CD14-positive monocyte (primary cell): ENCODE measurements around the gene CEP55. TPM values are rescaled to one million over a fixed set of nuclear protein-coding genes. Genes with fewer than 3 reads are reported as not detected.

ENCODE experiments used
- DNase-seq, 3 donors: peaks; one replicate each; pipeline ENCODE4 v3.0.0-alpha.2; 2011 to 2022
- H2AFZ ChIP-seq: 2 replicates; pipeline ENCODE4 v1.6.0; 2012; ENCODE audit warnings: mild to moderate bottlenecking, low read depth, low read length, inconsistent platforms; ENCODE audit not compliant: insufficient read depth, poor library complexity, severe bottlenecking
- H3K27ac ChIP-seq, 2 donors: 1 replicate in 1 of 2; 2 replicates in 1 of 2; pipeline ENCODE4 v1.5.1; 2012 to 2013; ENCODE audit warnings: low read length in 2 of 2, control low read depth in 1 of 2, inconsistent platforms in 1 of 2, low read depth in 1 of 2, mild to moderate bottlenecking in 1 of 2
- H3K27me3 ChIP-seq, 2 donors: one replicate each; pipeline versions ENCODE4 v1.6.0 to v1.6.1; 2011 to 2013; ENCODE audit warnings: low read length in 2 of 2; ENCODE audit not compliant: control insufficient read depth in 2 of 2, insufficient read depth in 2 of 2
- H3K36me3 ChIP-seq, 2 donors: replicated peaks in 1 of 2; 1 replicate in 1 of 2; 2 replicates in 1 of 2; pipeline versions ENCODE4 v1.5.1 to v1.6.1; 2012 to 2013; ENCODE audit warnings: low read length in 2 of 2, control low read depth in 1 of 2, inconsistent platforms in 1 of 2, mild to moderate bottlenecking in 1 of 2; ENCODE audit not compliant: insufficient read depth in 2 of 2, control insufficient read depth in 1 of 2
- H3K4me1 ChIP-seq, 2 donors: 1 replicate in 1 of 2; 2 replicates in 1 of 2; pipeline versions ENCODE4 v1.5.1 to v1.6.1; 2012 to 2013; ENCODE audit warnings: low read length in 2 of 2, control low read depth in 1 of 2, inconsistent platforms in 1 of 2, mild to moderate bottlenecking in 1 of 2, moderate library complexity in 1 of 2; ENCODE audit not compliant: insufficient read depth in 2 of 2, control insufficient read depth in 1 of 2
- H3K4me2 ChIP-seq: replicated peaks from 2 replicates; pipeline ENCODE3; 2012; ENCODE audit warnings: low read length, moderate library complexity, mild to moderate bottlenecking; ENCODE audit not compliant: poor library complexity, severe bottlenecking; ENCODE audit errors: extremely low read depth
- H3K4me3 ChIP-seq, 3 experiments: fragments of 200-600 bp in 1 of 3; sonication (generic) in 1 of 3; replicated peaks in 1 of 3; 1 replicate in 2 of 3; 2 replicates in 1 of 3; pipeline ENCODE4 v1.5.1; 2011 to 2013; ENCODE audit warnings: low read length in 3 of 3, mild to moderate bottlenecking in 3 of 3, control low read depth in 2 of 3, low read depth in 2 of 3, inconsistent platforms in 1 of 3, moderate library complexity in 1 of 3
- H3K79me2 ChIP-seq: 2 replicates; pipeline ENCODE4 v1.6.0; 2012; ENCODE audit warnings: mild to moderate bottlenecking, control low read depth, inconsistent platforms, low read length, moderate library complexity; ENCODE audit not compliant: insufficient read depth
- H3K9ac ChIP-seq: 2 replicates; pipeline ENCODE4 v1.6.0; 2017; ENCODE audit warnings: low read length, mild to moderate bottlenecking; ENCODE audit not compliant: insufficient read depth, poor library complexity, severe bottlenecking
- H3K9me3 ChIP-seq, 2 donors: replicated peaks in 1 of 2; 1 replicate in 1 of 2; 2 replicates in 1 of 2; pipeline versions ENCODE4 v1.5.1 to v1.6.1; 2012 to 2013; ENCODE audit warnings: low read length in 2 of 2, control low read depth in 1 of 2; ENCODE audit not compliant: control insufficient read depth in 1 of 2, insufficient read depth in 1 of 2
- H4K20me1 ChIP-seq: 2 replicates; pipeline ENCODE4 v1.6.0; 2012; ENCODE audit warnings: mild to moderate bottlenecking, low read length, control low read depth, moderate library complexity; ENCODE audit not compliant: insufficient read depth
- H3K27ac Mint-ChIP-seq, 7 donors: one replicate each; pipeline ENCODE4 v1.8.0; 2020; ENCODE audit warnings: mild to moderate bottlenecking in 7 of 7, mixed read lengths in 7 of 7, moderate library complexity in 6 of 7, inconsistent platforms in 2 of 7
- H3K27me3 Mint-ChIP-seq, 3 donors: one replicate each; pipeline ENCODE4 v1.8.0; 2021 to 2022; ENCODE audit warnings: low read depth in 3 of 3, mild to moderate bottlenecking in 3 of 3, mixed read lengths in 3 of 3, moderate library complexity in 3 of 3, inconsistent platforms in 1 of 3
- H3K36me3 Mint-ChIP-seq, 2 donors: one replicate each; pipeline ENCODE4 v1.8.0; 2020; ENCODE audit warnings: mixed read lengths in 2 of 2, inconsistent platforms in 1 of 2, mild to moderate bottlenecking in 1 of 2
- H3K4me1 Mint-ChIP-seq: one replicate; pipeline ENCODE4 v1.8.0; 2020; ENCODE audit warnings: mild to moderate bottlenecking, mixed read lengths
- H3K4me3 Mint-ChIP-seq, 2 donors: one replicate each; pipeline ENCODE4 v1.8.0; 2020; ENCODE audit warnings: mild to moderate bottlenecking in 2 of 2, mixed read lengths in 2 of 2, moderate library complexity in 1 of 2
- H3K9me3 Mint-ChIP-seq, 7 donors: one replicate each; pipeline ENCODE4 v1.8.0; 2020 to 2022; ENCODE audit warnings: mixed read lengths in 7 of 7, mild to moderate bottlenecking in 6 of 7, moderate library complexity in 6 of 7, inconsistent platforms in 2 of 7
- CTCF ChIP-seq: fragments of 200-600 bp; IDR thresholded peaks from one replicate; pipeline ENCODE4 v1.8.0; 2022; ENCODE audit warnings: antibody characterized with exemption, mild to moderate bottlenecking
- WGBS: methylation state at CpG from one replicate; pipeline ENCODE4 v1.1.5; 2013; ENCODE audit warnings: missing lambda C conversion rate; ENCODE audit not compliant: insufficient coverage; 5-methylcytosine and 5-hydroxymethylcytosine counted together
- intact Hi-C, 2 donors: fragments of 100-400 bp; cut with micrococcal nuclease; formaldehyde crosslinking; loops; one replicate each; pipeline versions ENCODE4 v1.15.0 to v1.15.1; 2023
- polyA plus RNA-seq, 3 donors: library from polyadenylated mRNA; depleted of rRNA in 1 of 3; unstranded in 2 of 3; stranded (reverse) in 1 of 3; fragments of 300-500 nt in 2 of 3; fragments of >200 nt in 1 of 3; fragmentation: Illumina TruSeq in 2 of 3; gene quantifications; 1 replicate in 2 of 3; 2 replicates in 1 of 3; pipeline ENCODE4 v1.2.3, GENCODE V29; 2012 to 2021

CEP55 gene
- polyA plus RNA-seq, 3 donors: 0.05 to 0.26 TPM; not detected in 1

GRCh38 chr10:93512565-93512964 is 16.2 kb downstream of the CEP55 start:
- Mint-ChIP-seq H3K27me3 (no peaks in the 10 kb centered on the region), H3K36me3 (peaks cover 13 to 23% of the 10 kb centered on the region in 2 donors), H3K4me1 (peaks cover 37% of the 10 kb centered on the region), H3K27ac (peak overlapping the region in 1 of 7 donors; percentile 26), H3K9me3 (no peaks in the 10 kb centered on the region), H3K4me3 (no peak overlapping the region)
- H2AFZ ChIP-seq: no peak overlapping the region
- no peak overlapping the region for H3K9ac ChIP-seq
- peaks cover 9 to 28% of the 10 kb centered on the region in 2 donors for H3K36me3 ChIP-seq
- H3K4me1 ChIP-seq: peaks cover 39 to 46% of the 10 kb centered on the region in 2 donors
- 100% methylated on average over 1 of the region's 1 CpG for WGBS
- H3K9me3 ChIP-seq: no peaks in the 10 kb centered on the region
- DNase-seq: no peak
- intact Hi-C loops: loop anchor here in 1 of 2 donors (10.0 kb wide), 1 partner anchor 828 kb away; the partner anchor contains the start of gene HHEX
- no peak for TF ChIP-seq CTCF
- no peaks in the 10 kb centered on the region for H3K27me3 ChIP-seq
- H3K79me2 ChIP-seq: peaks cover 12% of the 10 kb centered on the region
- peak overlapping the region in 1 of 2 donors; percentile 87 for H3K27ac ChIP-seq
- peaks cover 3% of the 10 kb centered on the region for H4K20me1 ChIP-seq
- no peak overlapping the region for H3K4me3 ChIP-seq
- no peak overlapping the region for H3K4me2 ChIP-seq

- H3K4me3 ChIP-seq: no peak overlapping the region
- no peaks in the 10 kb centered on the region for H3K27me3 ChIP-seq
- DNase-seq: no peak
- intact Hi-C loops: loop anchor here in 1 of 2 donors (10.0 kb wide), 1 partner anchor 828 kb away; the partner anchor contains the start of gene HHEX
- H3K27ac Mint-ChIP-seq: no peak overlapping the region
- no CpG with 5 or more reads among the region's 1 CpG for WGBS
- peaks cover 10 to 17% of the 10 kb centered on the region in 2 donors for H3K36me3 Mint-ChIP-seq
- peak overlapping the region in 1 of 2 donors; percentile 87 for H3K27ac ChIP-seq
- H3K27me3 Mint-ChIP-seq: no peaks in the 10 kb centered on the region
- no peak overlapping the region for H3K4me3 Mint-ChIP-seq
- peaks cover 8 to 23% of the 10 kb centered on the region in 2 donors for H3K36me3 ChIP-seq
- H2AFZ ChIP-seq: no peak overlapping the region
- H4K20me1 ChIP-seq: peaks cover 3% of the 10 kb centered on the region
- peaks cover 12% of the 10 kb centered on the region for H3K79me2 ChIP-seq
- H3K4me2 ChIP-seq: no peak overlapping the region
- H3K4me1 ChIP-seq: peaks cover 43 to 52% of the 10 kb centered on the region in 2 donors
- peaks cover 38% of the 10 kb centered on the region for H3K4me1 Mint-ChIP-seq
- H3K9ac ChIP-seq: no peak overlapping the region
- H3K9me3 Mint-ChIP-seq: no peaks in the 10 kb centered on the region
- no peak for TF ChIP-seq CTCF
- no peaks in the 10 kb centered on the region for H3K9me3 ChIP-seq
Measured at GRCh38 chr10:93513091-93513490, 16.7 kb downstream of the CEP55 start.
